HG03097 (cell line): ENCODE data around the gene FERMT2.

Experiments
- ATAC-seq: cut with Tn5 transposase; IDR thresholded peaks from one replicate; pipeline ENCODE4 v1.9.1; 2021; ENCODE audit not compliant: unreplicated experiment, low FRiP score

The FERMT2 gene

GRCh38 chr14:52907949-52908348 lies 42.9 kb downstream of the FERMT2 start:
- ATAC-seq, result no peak

DNA sequence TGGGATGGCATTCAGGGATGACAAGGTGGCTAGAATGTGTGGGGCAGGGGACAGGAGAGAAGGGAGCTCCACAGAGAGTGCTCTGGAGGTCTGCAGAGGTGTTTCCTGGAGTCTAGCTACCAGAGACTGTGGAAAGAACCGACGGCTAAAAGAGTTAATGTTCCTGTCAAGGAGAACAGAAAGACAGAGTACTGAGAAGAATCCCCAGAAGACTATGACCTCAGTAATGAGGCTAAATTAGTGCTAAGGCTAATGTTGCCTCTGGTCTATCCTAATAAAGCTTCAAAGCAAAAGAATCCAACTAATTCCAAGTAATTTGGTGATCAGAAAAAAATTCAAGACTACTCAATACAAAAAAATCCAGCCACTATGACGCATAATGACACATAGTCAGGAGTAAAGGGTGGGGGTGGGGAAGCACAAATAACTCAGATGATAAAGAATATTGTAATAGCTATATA lies 44.7 kb downstream of the FERMT2 start:
- no peak for ATAC-seq

DNA sequence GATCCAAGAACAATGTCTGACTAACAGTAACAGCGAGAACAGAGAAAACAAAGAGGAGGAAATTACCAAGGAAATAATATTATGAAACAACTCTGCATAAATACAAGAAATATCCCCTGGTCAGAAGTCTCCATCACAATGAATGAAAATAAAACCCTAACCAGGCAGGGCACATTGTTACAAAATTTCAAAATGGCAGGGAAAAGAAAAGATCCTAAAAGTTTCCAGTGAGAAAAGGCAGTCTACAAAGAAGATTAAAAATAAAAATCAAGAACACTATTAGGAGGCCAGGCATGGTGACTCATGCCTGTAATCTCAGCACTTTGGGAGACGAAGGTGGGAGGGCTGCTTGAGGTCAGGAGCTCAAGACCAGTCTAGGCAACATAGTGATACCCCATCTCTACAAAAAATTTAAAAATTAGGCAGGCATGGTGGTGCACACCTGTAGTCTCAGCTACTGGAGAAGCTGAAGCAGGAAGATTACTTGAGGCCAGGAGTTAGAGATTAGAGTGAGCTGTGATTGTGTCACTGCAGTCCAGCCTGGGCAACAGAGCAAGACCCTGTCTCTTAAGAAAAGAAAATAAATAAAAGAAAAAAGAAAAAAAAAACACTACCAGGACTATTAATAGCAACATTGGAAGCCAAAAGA lies 47.8 kb downstream of the FERMT2 start:
- no peak for ATAC-seq

DNA sequence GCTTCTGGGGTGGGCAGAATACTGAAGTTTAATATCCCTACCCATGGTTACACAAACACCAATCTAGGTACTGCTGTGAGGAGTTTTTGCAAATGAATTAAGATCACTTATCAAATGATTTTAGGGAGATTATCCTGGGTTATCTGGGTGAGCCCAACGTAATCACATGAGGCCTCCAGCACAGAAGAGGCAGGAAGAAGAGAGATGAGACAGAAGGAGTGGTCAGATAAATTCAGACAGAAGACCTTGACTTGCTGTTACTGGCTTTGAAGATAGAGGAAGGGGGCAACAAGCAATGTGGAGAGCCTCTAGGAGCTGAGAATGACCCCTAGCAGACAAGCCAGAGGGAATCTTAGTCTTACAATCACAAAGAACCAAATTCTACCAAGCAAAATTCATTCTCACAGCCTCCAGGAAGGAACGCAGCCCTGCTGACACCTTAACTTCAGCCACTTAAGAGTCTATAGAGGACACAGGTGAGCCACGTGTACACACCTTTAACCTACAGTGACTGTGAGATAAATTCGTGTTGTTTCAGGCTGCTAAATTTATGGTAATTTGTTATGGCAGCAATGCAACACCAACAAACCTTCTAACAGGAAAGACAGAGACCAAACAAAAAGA lies 49.4 kb downstream of the FERMT2 start:
- ATAC-seq, result no peak

DNA sequence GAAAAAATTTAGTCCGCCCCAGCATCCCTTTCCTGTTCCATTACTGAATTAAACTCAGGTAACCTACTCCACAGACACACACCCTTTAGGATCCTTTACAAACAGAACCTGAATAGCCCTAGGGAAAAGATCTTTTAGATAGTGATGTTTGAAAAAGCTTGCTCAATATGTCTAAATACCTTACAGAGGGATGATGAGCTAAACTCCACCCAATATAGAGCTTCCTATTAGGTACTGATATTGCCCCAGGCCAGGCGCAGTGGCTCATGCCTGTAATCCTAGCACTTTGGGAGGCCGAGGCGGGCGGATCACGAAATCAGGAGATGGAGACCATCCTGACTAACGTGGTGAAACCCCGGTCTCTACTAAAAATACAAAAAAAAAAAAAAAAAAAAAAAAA lies 50.1 kb downstream of the FERMT2 start:
- ATAC-seq, result no peak

DNA sequence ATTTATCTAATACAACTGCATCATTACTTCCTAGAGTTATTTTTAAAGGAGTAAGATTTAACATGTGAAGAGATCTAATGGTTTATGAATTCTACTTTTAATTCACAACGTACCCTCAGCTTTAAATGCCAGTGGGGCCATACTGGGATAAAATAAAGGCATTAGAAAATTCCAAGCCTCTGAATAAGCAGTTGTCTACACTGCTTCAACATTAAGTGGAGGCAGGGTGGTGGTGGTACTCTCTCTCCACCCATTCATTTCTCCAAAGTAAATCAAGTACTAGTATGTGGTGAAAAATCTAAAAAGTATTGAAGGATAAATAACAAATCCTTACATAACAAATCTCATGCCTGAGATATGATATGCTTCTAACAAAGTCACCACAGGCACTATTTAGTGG lies 52.4 kb downstream of the FERMT2 start:
- ATAC-seq, result no peak

DNA sequence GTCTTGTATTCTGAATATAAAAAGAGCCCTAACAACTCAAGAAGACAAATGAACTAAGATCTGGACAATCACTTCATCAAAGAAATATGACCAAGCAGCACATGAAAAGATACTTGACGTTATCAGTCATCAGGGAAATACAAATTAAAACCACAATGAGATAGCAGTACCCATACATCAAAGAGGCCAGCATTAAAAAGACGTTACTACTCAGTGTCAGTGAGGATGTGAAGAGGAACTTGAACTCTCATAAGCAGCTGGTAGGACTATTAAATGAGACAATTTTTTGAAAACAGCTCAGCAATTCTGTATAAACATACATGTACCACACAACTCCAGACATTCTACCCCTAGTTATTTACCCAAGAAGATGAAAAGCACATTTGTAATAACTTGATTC lies 55.9 kb downstream of the FERMT2 start:
- ATAC-seq, result no peak

- ATAC-seq, result no peak
These were observed 59.0 kb downstream of the FERMT2 start for GRCh38 chr14:52891800-52892199.

DNA sequence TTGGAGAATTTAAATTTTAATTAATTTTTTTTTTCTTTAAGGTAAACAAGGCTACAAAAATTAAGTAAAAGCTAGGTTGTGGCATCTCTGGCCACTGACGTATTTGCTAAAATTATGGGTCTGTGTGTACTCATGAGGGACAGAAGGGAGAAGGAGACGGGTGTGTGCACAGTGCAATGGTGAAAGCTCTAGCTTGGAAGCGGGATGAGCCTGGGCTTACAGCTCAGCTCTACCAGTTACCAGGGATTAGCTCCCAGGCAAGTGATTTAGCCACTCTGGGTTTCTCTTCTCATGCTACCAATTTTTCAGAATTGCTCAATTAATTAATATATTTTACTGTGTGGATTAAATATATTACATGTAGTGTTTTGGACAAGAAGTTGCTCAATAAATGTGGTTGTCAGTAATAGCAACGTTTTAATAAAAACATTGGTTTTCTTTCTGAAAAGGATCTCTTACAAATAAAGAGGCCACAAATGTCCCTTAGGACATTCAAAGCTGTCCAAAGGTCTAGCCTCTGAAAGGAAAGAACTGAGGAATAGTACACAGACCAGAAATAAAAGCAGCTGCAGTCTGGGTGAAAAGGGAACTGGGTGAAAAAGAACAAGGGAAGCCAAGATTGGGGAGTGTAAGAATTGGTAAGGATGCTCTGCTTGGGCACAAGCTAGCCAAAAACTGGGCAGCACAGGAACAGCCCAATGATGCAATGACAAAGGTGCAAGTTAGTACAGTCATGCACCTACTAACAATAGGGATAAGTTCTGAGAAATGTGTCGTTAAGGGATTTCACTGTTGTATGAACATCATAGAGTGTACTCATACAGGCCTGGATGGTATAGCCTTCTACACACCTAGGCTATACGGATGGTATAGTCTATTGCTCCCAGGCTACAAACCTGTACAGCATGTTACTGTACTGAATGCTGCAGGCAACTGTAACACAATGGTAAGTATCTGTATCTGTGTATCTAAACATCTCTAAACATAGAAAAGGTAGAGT lies 61.7 kb downstream of the FERMT2 start:
- ATAC-seq, result no peak

- no peak for ATAC-seq
These were observed 62.7 kb downstream of the FERMT2 start for GRCh38 chr14:52888159-52888558.

DNA sequence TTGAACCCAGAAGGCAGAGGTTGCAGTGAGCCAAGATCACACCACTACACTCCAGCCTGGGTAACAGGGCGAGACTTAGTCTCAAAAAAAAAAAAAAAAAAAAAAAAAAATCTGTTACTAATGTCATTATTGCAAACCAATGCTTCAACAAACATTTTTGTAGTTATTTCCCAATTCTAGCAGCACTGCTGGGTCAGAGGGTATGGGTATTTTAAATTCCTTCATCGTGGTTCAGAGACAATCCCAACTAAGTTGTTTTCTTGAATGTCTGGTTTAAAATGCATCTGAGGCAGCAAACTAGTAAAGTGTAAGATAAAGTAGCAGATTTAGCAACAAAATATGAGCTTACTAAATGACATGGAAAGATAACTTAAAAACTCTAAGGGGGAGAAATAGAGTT lies 65.6 kb downstream of the FERMT2 start:
- ATAC-seq, result no peak

DNA sequence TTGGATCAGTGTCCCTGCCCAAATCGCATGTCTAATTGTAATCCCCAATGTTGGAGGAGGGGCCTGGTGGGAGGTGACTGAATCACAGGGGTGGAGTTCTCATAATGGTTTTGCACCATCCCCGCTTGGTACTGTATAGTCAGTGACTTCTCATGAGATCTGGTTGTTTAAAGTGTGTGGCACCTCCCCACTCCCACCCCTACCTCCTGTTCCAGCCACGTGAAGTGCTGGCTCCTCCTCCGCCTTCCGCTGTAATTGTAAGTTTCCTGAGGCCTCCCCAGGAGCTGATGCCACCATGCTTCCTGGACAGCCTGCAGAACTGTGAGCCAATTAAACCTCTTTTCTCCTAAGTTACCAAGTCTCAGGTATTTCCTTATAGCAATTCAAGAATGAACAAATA lies 67.2 kb downstream of the FERMT2 start:
- ATAC-seq, result no peak

DNA sequence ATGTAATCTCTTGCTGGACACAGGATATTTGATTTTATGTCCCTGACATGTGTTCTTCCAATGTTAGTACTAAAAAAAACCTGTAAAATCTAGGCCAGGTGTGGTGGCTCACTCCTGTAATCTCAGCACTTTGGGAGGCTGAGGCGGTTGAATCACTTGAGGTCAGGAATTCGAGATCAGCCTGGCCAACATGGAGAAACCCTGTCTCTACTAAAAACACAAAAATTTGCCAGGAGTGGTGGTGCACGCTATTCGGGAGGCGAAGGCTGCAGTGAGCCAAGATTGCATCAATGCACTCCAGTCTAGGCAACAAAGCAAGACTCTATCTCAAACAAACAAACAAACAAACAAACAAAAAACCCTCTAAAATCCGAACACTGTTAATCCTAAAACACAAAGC lies 68.0 kb downstream of the FERMT2 start:
- ATAC-seq, result no peak

GRCh38 chr14:52879958-52880357 lies 70.9 kb downstream of the FERMT2 start:
- no peak for ATAC-seq

DNA sequence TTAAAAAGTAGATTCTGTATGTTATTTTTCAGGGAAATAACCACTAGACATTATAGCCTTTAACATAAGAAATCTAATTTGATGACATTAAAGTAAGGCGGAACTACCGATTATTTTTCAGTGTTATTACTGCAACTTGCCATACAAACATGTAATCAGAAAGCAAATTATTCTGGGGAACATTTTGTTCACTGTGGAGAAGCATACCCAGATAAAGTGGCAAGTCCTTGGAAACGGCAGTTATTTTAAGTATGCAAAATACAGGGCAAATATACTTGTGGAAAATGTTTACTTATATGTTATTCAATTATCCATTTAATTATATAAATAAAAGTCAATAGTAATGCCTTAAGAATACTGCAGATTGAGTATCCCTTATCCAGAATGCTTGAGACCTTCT lies 71.9 kb downstream of the FERMT2 start:
- ATAC-seq, result no peak

DNA sequence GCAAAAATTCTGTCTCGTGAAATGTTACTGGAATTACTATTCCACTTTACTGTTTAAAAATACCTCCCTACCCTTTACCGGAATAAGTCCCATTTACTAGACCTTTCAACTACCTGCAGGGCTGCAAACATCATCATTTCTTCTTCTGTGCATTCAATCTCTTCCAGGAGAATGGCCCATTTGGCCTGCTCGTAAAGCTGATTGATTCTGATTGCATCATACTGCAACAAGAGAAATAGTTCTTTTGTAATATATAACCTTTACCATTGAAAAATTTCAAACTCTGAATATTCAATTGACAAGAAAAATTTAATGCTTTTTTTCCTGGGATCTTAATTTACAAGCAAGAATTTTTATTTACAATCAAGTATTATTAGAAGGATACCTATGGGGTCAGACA lies 72.4 kb downstream of the FERMT2 start:
- no peak for ATAC-seq

DNA sequence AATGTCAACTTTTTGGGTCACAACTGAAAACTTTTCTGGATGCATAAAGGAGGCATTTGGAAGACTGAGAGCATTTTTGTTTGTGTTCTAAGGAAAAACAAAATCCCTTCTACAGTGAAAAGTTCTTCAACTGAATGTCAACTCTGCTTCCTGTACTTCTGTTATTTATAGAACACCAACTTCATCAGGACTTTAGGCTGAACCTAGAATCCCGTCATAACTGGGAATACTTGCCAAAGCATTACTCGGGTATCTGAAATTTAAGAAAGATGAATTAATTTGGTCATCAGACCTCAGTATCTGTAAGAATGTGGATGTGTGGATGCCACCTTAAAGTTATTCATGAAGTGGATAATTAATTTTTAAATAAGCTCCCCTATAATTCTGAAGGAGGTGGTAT lies 73.2 kb downstream of the FERMT2 start:
- ATAC-seq, result no peak

DNA sequence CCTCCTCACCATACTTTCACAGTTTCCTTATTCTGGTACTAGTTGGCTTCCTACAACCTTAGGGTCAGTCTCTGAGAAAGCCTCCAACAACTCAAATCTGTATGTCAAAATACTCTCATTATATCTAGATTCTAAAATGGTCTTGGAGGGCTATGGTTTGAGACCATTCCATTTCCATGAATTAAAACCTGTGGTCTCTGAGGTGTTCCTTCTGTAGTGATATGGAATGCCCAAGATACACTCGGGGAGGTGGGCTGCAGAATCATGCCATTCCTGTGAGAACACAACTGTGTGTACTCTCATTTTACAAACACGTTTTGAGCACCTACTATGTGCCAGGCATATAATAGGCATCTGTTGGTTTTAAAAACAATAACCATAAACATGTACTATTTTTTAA lies 74.0 kb downstream of the FERMT2 start:
- ATAC-seq, result no peak

GRCh38 chr14:52876311-52876710 lies 74.5 kb downstream of the FERMT2 start:
- ATAC-seq, result no peak

DNA sequence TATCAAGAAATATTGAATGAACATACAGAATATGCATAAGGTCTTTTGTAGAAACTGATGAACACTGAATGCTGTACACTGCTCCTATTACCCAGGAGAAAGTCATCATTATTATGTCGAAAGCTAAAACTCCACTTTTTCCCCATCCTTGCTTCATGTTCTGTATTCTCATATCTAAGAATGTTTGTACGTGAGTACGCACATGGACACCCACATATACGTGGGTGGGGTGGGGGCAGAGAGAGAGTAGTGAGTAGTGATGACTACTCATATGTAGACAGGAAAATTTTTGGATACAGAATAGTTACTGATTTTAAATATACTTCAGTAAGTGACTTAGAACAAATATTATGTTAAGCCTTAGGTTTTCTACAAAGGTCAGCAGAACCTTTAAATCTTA lies 75.1 kb downstream of the FERMT2 start:
- no peak for ATAC-seq

DNA sequence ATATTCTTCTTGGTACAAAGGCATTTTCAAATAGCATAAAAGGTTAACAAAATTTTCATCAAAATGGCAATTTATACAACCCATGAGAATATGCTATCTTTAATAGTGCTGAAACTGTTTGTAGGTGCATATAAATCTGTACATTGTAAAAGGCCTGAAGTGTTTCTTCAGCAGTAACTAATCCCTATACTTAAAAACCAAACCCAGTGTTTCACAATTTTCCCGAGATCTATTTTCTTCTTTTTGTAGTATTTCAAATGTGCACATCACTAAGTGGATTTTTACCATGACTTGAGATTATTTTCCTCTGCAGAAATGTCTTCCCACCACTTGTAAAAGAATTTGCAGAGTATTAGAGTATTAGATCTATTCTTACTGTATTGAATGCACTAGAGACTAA lies 76.5 kb downstream of the FERMT2 start:
- ATAC-seq, result no peak
